ENCODE results near the gene NOS1AP. TPM values are rescaled to one million over a fixed set of nuclear protein-coding genes. Genes with fewer than 3 reads are reported as not detected.

NOS1AP gene
- total RNA-seq, 1 donor from 2014 or later, result 4.5 TPM

DNA sequence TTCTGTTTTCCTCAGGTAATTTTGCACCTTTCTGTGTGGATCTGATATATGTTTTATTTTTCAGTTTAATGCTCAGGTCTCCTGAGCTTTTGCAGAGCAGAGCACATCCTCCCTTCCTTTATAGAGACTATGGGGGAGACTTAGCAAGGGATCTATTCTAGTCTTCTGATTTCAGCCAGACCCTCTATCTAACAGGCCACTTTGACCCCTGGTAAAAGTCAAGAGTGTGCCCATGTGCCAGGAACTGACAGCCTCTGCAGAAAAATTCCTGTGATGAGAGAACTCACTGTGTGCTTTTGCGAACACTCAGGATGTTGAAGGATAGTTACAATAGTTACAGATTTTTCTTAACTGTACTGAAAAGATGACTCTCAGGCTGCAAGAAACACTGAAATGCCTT is 123.3 kb downstream of the NOS1AP start:
- no peaks in the 10 kb centered on the region for H3K36me3 Mint-ChIP-seq (ENCODE audit: low read depth)
- no peak overlapping the region for H3K4me3 Mint-ChIP-seq (ENCODE audit: unreplicated experiment)
- no peaks in the 10 kb centered on the region for H3K27me3 Mint-ChIP-seq (ENCODE audit: low read depth)
- DNase-seq (ENCODE audit: low spot score), result no peak
- no peak overlapping the region for H3K27ac Mint-ChIP-seq (ENCODE audit: unreplicated experiment)
- TF ChIP-seq, protein P1, sequence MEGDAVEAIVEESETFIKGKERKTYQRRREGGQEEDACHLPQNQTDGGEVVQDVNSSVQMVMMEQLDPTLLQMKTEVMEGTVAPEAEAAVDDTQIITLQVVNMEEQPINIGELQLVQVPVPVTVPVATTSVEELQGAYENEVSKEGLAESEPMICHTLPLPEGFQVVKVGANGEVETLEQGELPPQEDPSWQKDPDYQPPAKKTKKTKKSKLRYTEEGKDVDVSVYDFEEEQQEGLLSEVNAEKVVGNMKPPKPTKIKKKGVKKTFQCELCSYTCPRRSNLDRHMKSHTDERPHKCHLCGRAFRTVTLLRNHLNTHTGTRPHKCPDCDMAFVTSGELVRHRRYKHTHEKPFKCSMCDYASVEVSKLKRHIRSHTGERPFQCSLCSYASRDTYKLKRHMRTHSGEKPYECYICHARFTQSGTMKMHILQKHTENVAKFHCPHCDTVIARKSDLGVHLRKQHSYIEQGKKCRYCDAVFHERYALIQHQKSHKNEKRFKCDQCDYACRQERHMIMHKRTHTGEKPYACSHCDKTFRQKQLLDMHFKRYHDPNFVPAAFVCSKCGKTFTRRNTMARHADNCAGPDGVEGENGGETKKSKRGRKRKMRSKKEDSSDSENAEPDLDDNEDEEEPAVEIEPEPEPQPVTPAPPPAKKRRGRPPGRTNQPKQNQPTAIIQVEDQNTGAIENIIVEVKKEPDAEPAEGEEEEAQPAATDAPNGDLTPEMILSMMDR (IDR thresholded peaks at IDR 0.05), result no peak
- peaks cover 36% of the 10 kb centered on the region for H3K4me1 Mint-ChIP-seq (ENCODE audit: low read depth)
- no peaks in the 10 kb centered on the region for H3K9me3 Mint-ChIP-seq (ENCODE audit: low read depth)

DNA sequence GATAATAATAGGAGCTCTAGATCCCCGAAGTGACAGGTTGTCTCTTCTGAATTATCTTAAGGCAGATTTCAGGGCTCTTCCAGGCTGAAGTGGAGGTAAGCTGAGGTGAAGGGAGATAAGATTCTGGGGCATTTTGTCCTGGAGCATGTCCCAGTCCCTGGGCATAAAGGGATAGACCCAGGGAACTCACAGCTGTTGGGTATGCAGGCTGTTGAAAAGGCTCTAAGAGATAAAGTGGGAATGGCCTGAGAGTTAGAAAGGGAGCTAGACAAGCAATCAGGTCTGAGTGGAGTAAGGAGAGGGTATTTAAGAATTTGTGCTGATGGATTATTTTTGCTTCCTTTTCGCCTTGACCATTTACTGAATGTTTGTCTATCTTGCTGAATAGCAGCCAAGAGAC is 123.7 kb downstream of the NOS1AP start:
- no peak overlapping the region for H3K27ac Mint-ChIP-seq (ENCODE audit: unreplicated experiment)
- no peak overlapping the region for H3K4me3 Mint-ChIP-seq (ENCODE audit: unreplicated experiment)
- TF ChIP-seq, protein P1 (IDR thresholded peaks at IDR 0.05), result no peak
- no peaks in the 10 kb centered on the region for H3K27me3 Mint-ChIP-seq (ENCODE audit: low read depth)
- no peaks in the 10 kb centered on the region for H3K36me3 Mint-ChIP-seq (ENCODE audit: low read depth)
- H3K9me3 Mint-ChIP-seq (ENCODE audit: low read depth), result no peaks in the 10 kb centered on the region
- DNase-seq (ENCODE audit: low spot score), result no peak
- peaks cover 32% of the 10 kb centered on the region for H3K4me1 Mint-ChIP-seq (ENCODE audit: low read depth)

DNA sequence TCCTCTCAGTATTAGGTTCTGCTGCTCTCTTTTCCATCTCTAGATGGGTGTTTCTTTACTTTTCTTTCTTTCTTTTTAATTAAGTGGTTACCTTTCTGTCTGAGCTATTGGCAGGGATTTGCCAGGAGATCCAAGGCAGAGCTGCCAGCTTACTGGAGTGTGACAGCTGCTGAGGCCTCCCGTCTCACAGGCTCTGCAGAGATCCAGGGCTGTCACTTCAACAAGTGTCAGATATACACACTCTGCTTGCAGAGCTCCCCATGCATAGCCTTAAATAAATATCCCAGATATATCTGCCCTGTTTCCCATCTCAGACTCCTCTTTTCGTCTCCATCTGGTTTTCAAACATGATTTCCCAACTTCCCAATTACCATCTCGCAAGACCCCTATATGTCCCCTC is 124.3 kb downstream of the NOS1AP start:
- no peaks in the 10 kb centered on the region for H3K36me3 Mint-ChIP-seq (ENCODE audit: low read depth)
- H3K27ac Mint-ChIP-seq (ENCODE audit: unreplicated experiment), result no peak overlapping the region
- no peak overlapping the region for H3K4me3 Mint-ChIP-seq (ENCODE audit: unreplicated experiment)
- no peaks in the 10 kb centered on the region for H3K27me3 Mint-ChIP-seq (ENCODE audit: low read depth)
- no peak for DNase-seq (ENCODE audit: low spot score)
- no peaks in the 10 kb centered on the region for H3K9me3 Mint-ChIP-seq (ENCODE audit: low read depth)
- H3K4me1 Mint-ChIP-seq (ENCODE audit: low read depth), result peaks cover 29% of the 10 kb centered on the region
- TF ChIP-seq, protein P1 (IDR thresholded peaks at IDR 0.05), result no peak

DNA sequence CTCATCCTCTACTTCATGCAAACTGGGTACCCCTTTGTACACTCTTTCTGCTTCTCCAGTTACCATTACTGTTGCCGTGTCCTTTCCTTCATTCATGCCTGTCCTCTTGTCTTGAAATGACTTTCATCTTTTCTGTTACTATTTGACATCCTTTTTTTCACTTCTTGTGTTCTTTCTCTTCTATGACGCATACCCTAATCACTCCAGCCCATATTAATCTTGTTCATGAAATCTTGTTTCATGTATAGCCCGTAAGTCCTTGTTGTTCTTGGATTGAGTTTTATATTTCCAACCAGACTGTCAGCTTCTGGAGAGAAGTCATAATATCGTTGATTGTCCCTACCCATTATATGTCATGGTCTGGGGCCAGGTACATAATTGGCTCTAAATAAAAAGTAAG is 126.1 kb downstream of the NOS1AP start:
- H3K4me3 Mint-ChIP-seq (ENCODE audit: unreplicated experiment), result no peak overlapping the region
- no peak overlapping the region for H3K27ac Mint-ChIP-seq (ENCODE audit: unreplicated experiment)
- H3K4me1 Mint-ChIP-seq (ENCODE audit: low read depth), result peaks cover 34% of the 10 kb centered on the region
- no peaks in the 10 kb centered on the region for H3K36me3 Mint-ChIP-seq (ENCODE audit: low read depth)
- TF ChIP-seq, protein P1 (IDR thresholded peaks at IDR 0.05), result no peak
- H3K9me3 Mint-ChIP-seq (ENCODE audit: low read depth), result no peaks in the 10 kb centered on the region
- no peak for DNase-seq (ENCODE audit: low spot score)
- H3K27me3 Mint-ChIP-seq (ENCODE audit: low read depth), result no peaks in the 10 kb centered on the region

DNA sequence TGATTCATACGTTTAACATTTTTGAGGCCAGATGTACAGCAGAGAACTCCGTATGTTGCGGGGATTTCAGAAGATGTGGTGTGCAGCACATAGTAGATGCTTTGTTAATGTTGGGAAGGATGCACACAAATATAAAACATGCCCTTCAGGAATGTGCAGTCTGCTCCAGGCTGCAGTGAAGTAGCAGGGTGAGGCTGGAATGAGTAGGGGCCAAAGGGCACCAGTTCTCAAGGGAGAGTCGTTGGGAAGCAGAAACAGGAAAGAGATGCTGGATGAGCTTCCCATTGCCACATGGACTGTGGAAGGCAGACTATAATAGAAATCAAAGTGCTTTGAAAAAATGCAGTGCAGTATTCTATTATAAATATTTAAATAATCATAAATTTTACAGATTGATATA is 126.9 kb downstream of the NOS1AP start:
- no peak overlapping the region for H3K27ac Mint-ChIP-seq (ENCODE audit: unreplicated experiment)
- no peaks in the 10 kb centered on the region for H3K27me3 Mint-ChIP-seq (ENCODE audit: low read depth)
- H3K9me3 Mint-ChIP-seq (ENCODE audit: low read depth), result no peaks in the 10 kb centered on the region
- H3K4me1 Mint-ChIP-seq (ENCODE audit: low read depth), result peaks cover 27% of the 10 kb centered on the region
- no peak for DNase-seq (ENCODE audit: low spot score)
- H3K4me3 Mint-ChIP-seq (ENCODE audit: unreplicated experiment), result no peak overlapping the region
- TF ChIP-seq, protein P1 (IDR thresholded peaks at IDR 0.05), result no peak
- no peaks in the 10 kb centered on the region for H3K36me3 Mint-ChIP-seq (ENCODE audit: low read depth)
